ENCODE results near the gene HHIPL1.

HHIPL1 gene

GRCh38 chr14:99672506-99673304, 27.8 kb downstream of the HHIPL1 start:
- no peaks in the 10 kb centered on the region for H4K20me1 ChIP-seq (ENCODE audit: control insufficient read depth, insufficient read depth, low read depth, low read length)
- H3K27me3 ChIP-seq (ENCODE audit: control insufficient read depth, low read length): no peaks in the 10 kb centered on the region
- H3K4me3 ChIP-seq (ENCODE audit: low read length): no peak overlapping the region
- H3K27ac ChIP-seq (ENCODE audit: low read depth, low read length): no peak overlapping the region
- no peak overlapping the region for H3K4me2 ChIP-seq (ENCODE audit: low read length)
- TF ChIP-seq EZH2phosphoT487 (IDR thresholded peaks at IDR 0.05; ENCODE audit: borderline replicate concordance, low read length) (no peak), CTCF (IDR thresholded peaks at IDR 0.05; ENCODE audit: low read depth, low read length, poor library complexity, severe bottlenecking) (no peak)
- H3K36me3 ChIP-seq (ENCODE audit: control insufficient read depth, low read length): no peaks in the 10 kb centered on the region
- no peaks in the 10 kb centered on the region for H3F3A ChIP-seq (ENCODE audit: control insufficient read depth, insufficient read depth)
- no peaks in the 10 kb centered on the region for H3K79me2 ChIP-seq (ENCODE audit: control insufficient read depth, low read length)
- H3K9me2 ChIP-seq (replicated peaks; ENCODE audit: control insufficient read depth, low read length): no peaks in the 10 kb centered on the region
- peaks cover 4% of the 10 kb centered on the region; the same call in 1 of the 2 replicates for H3K9me3 ChIP-seq (ENCODE audit: control insufficient read depth, insufficient read depth, low read length)
- peaks cover 7% of the 10 kb centered on the region for H3K4me1 ChIP-seq (ENCODE audit: control insufficient read depth, low read length)

- Histone ChIP-seq H3K27me3 (ENCODE audit: control insufficient read depth, low read length) (no peaks in the 10 kb centered on the region), H3K4me2 (ENCODE audit: low read length) (no peak overlapping the region), H3K4me1 (ENCODE audit: control insufficient read depth, low read length) (peaks cover 7% of the 10 kb centered on the region), H3K79me2 (ENCODE audit: control insufficient read depth, low read length) (no peaks in the 10 kb centered on the region), H3K27ac (ENCODE audit: low read depth, low read length) (no peak overlapping the region), H3F3A (ENCODE audit: control insufficient read depth, insufficient read depth) (no peaks in the 10 kb centered on the region), H3K36me3 (ENCODE audit: control insufficient read depth, low read length) (no peaks in the 10 kb centered on the region), H3K9me3 (ENCODE audit: control insufficient read depth, insufficient read depth, low read length) (peaks cover 9% of the 10 kb centered on the region; the same call in 1 of the 2 replicates), H3K4me3 (ENCODE audit: low read length) (no peak overlapping the region), H3K9me2 (replicated peaks; ENCODE audit: control insufficient read depth, low read length) (no peaks in the 10 kb centered on the region), H4K20me1 (ENCODE audit: control insufficient read depth, insufficient read depth, low read depth, low read length) (no peaks in the 10 kb centered on the region)
- TF ChIP-seq CTCF (IDR thresholded peaks at IDR 0.05; ENCODE audit: low read depth, low read length, poor library complexity, severe bottlenecking): no peak
Observed at GRCh38 chr14:99673305-99674063, 28.6 kb downstream of the HHIPL1 start.

GRCh38 chr14:99674064-99674650, 29.2 kb downstream of the HHIPL1 start:
- H4K20me1 ChIP-seq (ENCODE audit: control insufficient read depth, insufficient read depth, low read depth, low read length): no peaks in the 10 kb centered on the region
- no peaks in the 10 kb centered on the region for H3K79me2 ChIP-seq (ENCODE audit: control insufficient read depth, low read length)
- H3F3A ChIP-seq (ENCODE audit: control insufficient read depth, insufficient read depth): no peaks in the 10 kb centered on the region
- H3K27ac ChIP-seq (ENCODE audit: low read depth, low read length): no peak overlapping the region
- no peaks in the 10 kb centered on the region for H3K9me2 ChIP-seq (replicated peaks; ENCODE audit: control insufficient read depth, low read length)
- H3K4me2 ChIP-seq (ENCODE audit: low read length): no peak overlapping the region
- TF ChIP-seq EZH2phosphoT487 (IDR thresholded peaks at IDR 0.05; ENCODE audit: borderline replicate concordance, low read length) (no peak), CTCF (IDR thresholded peaks at IDR 0.05; ENCODE audit: low read depth, low read length, poor library complexity, severe bottlenecking) (no peak)
- no peaks in the 10 kb centered on the region for H3K27me3 ChIP-seq (ENCODE audit: control insufficient read depth, low read length)
- H3K4me1 ChIP-seq (ENCODE audit: control insufficient read depth, low read length): peaks cover 7% of the 10 kb centered on the region
- H3K36me3 ChIP-seq (ENCODE audit: control insufficient read depth, low read length): no peaks in the 10 kb centered on the region
- H3K9me3 ChIP-seq (ENCODE audit: control insufficient read depth, insufficient read depth, low read length): peaks cover 9% of the 10 kb centered on the region; the same call in 1 of the 2 replicates
- no peak overlapping the region for H3K4me3 ChIP-seq (ENCODE audit: low read length)

All from DOHH2 (cell line).